Measurements from ENCODE around the gene TMED1. TPM values are rescaled to one million over a fixed set of nuclear protein-coding genes. Genes with fewer than 3 reads are reported as not detected.
A peak's percentile ranks its signal among the peaks of the same experiment; 100 is the strongest.

The TMED1 gene
- total and polyA plus RNA-seq, 9 of the 15 experiments (the other 6 are each of a cell fraction or from before 2014, with no cell fraction given): 0.86 to 30.2 (median 23.5) TPM

DNA sequence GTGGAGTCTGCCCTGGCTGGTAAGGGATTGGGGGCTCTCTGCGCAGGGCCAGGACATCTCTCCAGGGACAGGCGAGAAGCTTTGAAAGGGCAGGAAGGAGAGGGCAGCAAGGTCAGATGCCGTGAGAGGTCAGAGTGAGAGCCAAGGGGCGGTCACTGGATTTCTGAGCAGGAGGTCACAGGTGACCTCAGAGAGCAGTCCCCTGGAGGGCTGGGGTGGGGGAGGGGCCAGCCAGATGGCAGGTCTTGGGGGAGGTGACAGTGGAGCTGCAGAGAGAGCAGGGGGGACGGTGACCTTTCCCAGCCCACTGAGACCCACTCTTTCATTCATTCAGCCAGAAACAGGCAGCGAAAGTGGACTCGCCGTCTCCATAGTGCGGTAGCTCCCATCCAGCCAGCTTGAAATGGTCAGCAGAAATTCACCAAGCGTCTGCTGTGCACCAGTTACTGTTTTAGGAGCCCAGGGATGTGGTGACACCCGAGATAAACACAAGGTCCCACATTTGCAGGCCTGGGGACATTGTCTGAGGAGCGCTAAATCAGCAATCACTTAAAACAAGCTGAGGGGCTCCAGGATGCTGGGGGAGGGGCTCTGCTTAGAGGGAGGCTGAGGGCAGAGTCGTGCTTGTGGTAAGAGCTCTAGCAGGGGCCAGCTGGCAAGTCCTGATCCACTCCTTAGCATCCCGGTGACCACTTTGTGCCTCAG lies 45.5 kb upstream of the TMED1 start:
- DNase-seq (ENCODE audit: extremely low read depth in 1 of 4, low spot score in 3 of 4) (peak; percentile 58 to 75 (median 72)), FAIRE-seq (no peak), ATAC-seq (peak; percentile 41)
- no peaks in the 10 kb centered on the region for H3K9me3 ChIP-seq (replicated peaks; ENCODE audit: control insufficient read depth, insufficient read depth, low read depth, low read length)
- ChIA-PET CTCF (ENCODE audit: low intra/inter-chr PET ratio) (no interaction called here), POLR2A (interaction anchor here (0.9 to 1.1 kb wide), 6 partner anchors 9 to 480 kb away, joined by 3 to 4 read pairs (median 3); partner anchors contain the start of gene TMED1)
- H3K36me3 ChIP-seq (ENCODE audit: control insufficient read depth, insufficient read depth, low read length): peaks cover 21% of the 10 kb centered on the region; the same call in 2 of the 3 replicates
- intact Hi-C loops (cut with micrococcal nuclease) (no loop called here), in situ Hi-C loops (cut with MboI) (no loop called here)
- no peak overlapping the region for H3K4me3 ChIP-seq
- TF ChIP-seq NR2C1 (IDR thresholded peaks at IDR 0.05): peak; percentile 66
- TF ChIP-seq NR2C1 (tag; IDR thresholded peaks at IDR 0.05): peak; percentile 29; the same call in 1 of the 2 replicates
- TF ChIP-seq, protein P1, sequence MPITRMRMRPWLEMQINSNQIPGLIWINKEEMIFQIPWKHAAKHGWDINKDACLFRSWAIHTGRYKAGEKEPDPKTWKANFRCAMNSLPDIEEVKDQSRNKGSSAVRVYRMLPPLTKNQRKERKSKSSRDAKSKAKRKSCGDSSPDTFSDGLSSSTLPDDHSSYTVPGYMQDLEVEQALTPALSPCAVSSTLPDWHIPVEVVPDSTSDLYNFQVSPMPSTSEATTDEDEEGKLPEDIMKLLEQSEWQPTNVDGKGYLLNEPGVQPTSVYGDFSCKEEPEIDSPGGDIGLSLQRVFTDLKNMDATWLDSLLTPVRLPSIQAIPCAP (CRISPR knock-in tag; IDR thresholded peaks at IDR 0.05; ENCODE audit: borderline replicate concordance): no peak
- TF ChIP-seq ETV5 (CRISPR knock-in tag; IDR thresholded peaks at IDR 0.05; ENCODE audit: low read depth): no peak
- peak; percentile 62; the same call in 1 of the 2 replicates for TF ChIP-seq ZBTB7A (IDR thresholded peaks at IDR 0.05; ENCODE audit: borderline replicate concordance, control insufficient read depth, low read depth, low read length)
- TF ChIP-seq NRF1 (conservative IDR thresholded peaks at IDR 0.05 in 1 of 2, IDR thresholded peaks at IDR 0.05 in 1 of 2): peak; percentile 25 to 41; a peak in 2 of 4 replicates
- TF ChIP-seq DPF2 (IDR thresholded peaks at IDR 0.05): 0 out of 2 replicates have a peak, but pooled peaks have one; percentile 18
- peak; percentile 62; the same call in 1 of the 2 replicates for TF ChIP-seq ESRRA (IDR thresholded peaks at IDR 0.05; ENCODE audit: borderline replicate concordance, low read depth)
- 0 out of 2 replicates have a peak, but pooled peaks have one; percentile 22 for TF ChIP-seq ZNF282 (CRISPR knock-in tag; IDR thresholded peaks at IDR 0.05)
- WGBS (ENCODE audit: insufficient coverage, low coverage, missing lambda C conversion rate): 40% methylated on average over 14 of the region's 14 CpGs
- H3K79me2 ChIP-seq (ENCODE audit: control insufficient read depth, insufficient read depth, low read length): peaks cover 89% of the 10 kb centered on the region
- BruUV-seq (replicated peaks): no TSS peak
- H3K9me1 ChIP-seq (ENCODE audit: control insufficient read depth, insufficient read depth, low read length): no peaks in the 10 kb centered on the region
- no peak overlapping the region for H2AFZ ChIP-seq (ENCODE audit: low read depth, low read length)
- H3K9ac ChIP-seq (ENCODE audit: insufficient read depth in 1 of 2, low read depth in 2 of 2, low read length in 2 of 2): peak overlapping the region; percentile 38 to 84
- no peaks in the 10 kb centered on the region for H4K20me1 ChIP-seq (replicated peaks; ENCODE audit: control insufficient read depth, insufficient read depth, low read length)
- H3K27me3 ChIP-seq (ENCODE audit: control insufficient read depth in 2 of 2, insufficient read depth in 2 of 2, low read length in 2 of 2): no peaks in the 10 kb centered on the region; a peak in 1 of 5 replicates
- peak overlapping the region; percentile 61; the same call in 2 of the 3 replicates for H3K27ac ChIP-seq (ENCODE audit: extremely low read depth, low read depth, low read length)
- peaks cover 53 to 70% of the 10 kb centered on the region in 2 experiments for H3K4me1 ChIP-seq (replicated peaks in 1 of 2; ENCODE audit: control insufficient read depth in 2 of 2, insufficient read depth in 2 of 2, low read length in 2 of 2)
- 0 out of 2 replicates have a peak overlapping the region, but pooled peaks have one; percentile 10 for H3K4me2 ChIP-seq (ENCODE audit: insufficient read depth, low read length)

Measured in K562 (cell line).